Liver (tissue), 3 donors: Measurements from ENCODE around the gene SYNGR4.

ENCODE experiments used
- CTCF ChIP-seq: fragments of 150-350 bp; IDR thresholded peaks from 2 replicates; pipeline ENCODE4 v1.5.1; 2017; ENCODE audit warnings: improper control_type of control experiment, low read depth, low read length; ENCODE audit not compliant: missing input control
- HNF4G ChIP-seq: IDR thresholded peaks from 2 replicates; pipeline ENCODE4 v1.6.1; 2016; ENCODE audit warnings: antibody characterized with exemption
- MAX ChIP-seq: IDR thresholded peaks from 2 replicates; pipeline ENCODE4 v1.6.1; 2016; ENCODE audit warnings: antibody characterized with exemption
- REST ChIP-seq: IDR thresholded peaks from 2 replicates; pipeline ENCODE4 v1.6.1; 2016; ENCODE audit warnings: antibody characterized with exemption, mild to moderate bottlenecking
- TAF1 ChIP-seq: conservative IDR thresholded peaks from 2 replicates; pipeline ENCODE4 v1.6.1; 2016; ENCODE audit warnings: antibody characterized with exemption, mild to moderate bottlenecking
- YY1 ChIP-seq: IDR thresholded peaks from 2 replicates; pipeline ENCODE4 v1.6.1; 2016; ENCODE audit warnings: antibody characterized with exemption, mild to moderate bottlenecking
- donor health status: healthy.
- donor health status: healthy.

GRCh38 chr19:48325265-48325910, 38.8 kb upstream of the SYNGR4 start, which contains the start of gene EMP3:
- no peak for TF ChIP-seq TAF1
- no peak for TF ChIP-seq YY1
- TF ChIP-seq MAX, result no peak
- TF ChIP-seq CTCF, result no peak
- TF ChIP-seq HNF4G, result no peak
- no peak for TF ChIP-seq REST
